ENCODE data around the gene PARD3. TPM values are rescaled to one million over a fixed set of nuclear protein-coding genes. Genes with fewer than 3 reads are reported as not detected.

Gene PARD3
- total RNA-seq, 4 donors from 2014 or later = 42.6 to 63.6 (median 55.2) TPM

GRCh38 chr10:34706147-34706546 is 108.9 kb downstream of the PARD3 start:
- Histone ChIP-seq H3K4me1 (peaks cover 0 to 92% (median 12%) of the 10 kb centered on the region in 4 donors), H3K27me3 (no peaks in the 10 kb centered on the region), H3K27ac (peak overlapping the region in 1 of 4 donors; percentile 25), H3K36me3 (no peaks in the 10 kb centered on the region), H3K9me3 (no peaks in the 10 kb centered on the region), H3K4me3 (no peak overlapping the region)
- 52 to 58% methylated on average over 3 of the region's 3 CpGs for WGBS, 2 donors
- TF ChIP-seq POLR2A (IDR thresholded peaks at IDR 0.05) (no peak), EP300 (IDR thresholded peaks at IDR 0.05) (no peak)
- TF ChIP-seq, protein P1, sequence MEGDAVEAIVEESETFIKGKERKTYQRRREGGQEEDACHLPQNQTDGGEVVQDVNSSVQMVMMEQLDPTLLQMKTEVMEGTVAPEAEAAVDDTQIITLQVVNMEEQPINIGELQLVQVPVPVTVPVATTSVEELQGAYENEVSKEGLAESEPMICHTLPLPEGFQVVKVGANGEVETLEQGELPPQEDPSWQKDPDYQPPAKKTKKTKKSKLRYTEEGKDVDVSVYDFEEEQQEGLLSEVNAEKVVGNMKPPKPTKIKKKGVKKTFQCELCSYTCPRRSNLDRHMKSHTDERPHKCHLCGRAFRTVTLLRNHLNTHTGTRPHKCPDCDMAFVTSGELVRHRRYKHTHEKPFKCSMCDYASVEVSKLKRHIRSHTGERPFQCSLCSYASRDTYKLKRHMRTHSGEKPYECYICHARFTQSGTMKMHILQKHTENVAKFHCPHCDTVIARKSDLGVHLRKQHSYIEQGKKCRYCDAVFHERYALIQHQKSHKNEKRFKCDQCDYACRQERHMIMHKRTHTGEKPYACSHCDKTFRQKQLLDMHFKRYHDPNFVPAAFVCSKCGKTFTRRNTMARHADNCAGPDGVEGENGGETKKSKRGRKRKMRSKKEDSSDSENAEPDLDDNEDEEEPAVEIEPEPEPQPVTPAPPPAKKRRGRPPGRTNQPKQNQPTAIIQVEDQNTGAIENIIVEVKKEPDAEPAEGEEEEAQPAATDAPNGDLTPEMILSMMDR (IDR thresholded peaks at IDR 0.05) = no peak
- DNase-seq (ENCODE audit: low spot score in 2 of 2) = no peak

- 56 to 66% methylated on average over 1 of the region's 1 CpG for WGBS, 2 donors
- Histone ChIP-seq H3K9me3 (no peaks in the 10 kb centered on the region), H3K4me3 (no peak overlapping the region), H3K4me1 (peaks cover 0 to 91% (median 6%) of the 10 kb centered on the region in 4 donors), H3K27me3 (no peaks in the 10 kb centered on the region), H3K27ac (peak overlapping the region in 1 of 4 donors; percentile 25), H3K36me3 (no peaks in the 10 kb centered on the region)
- no peak for DNase-seq (ENCODE audit: low spot score in 2 of 2)
- no peak for TF ChIP-seq EP300 (IDR thresholded peaks at IDR 0.05)
- no peak for TF ChIP-seq POLR2A (IDR thresholded peaks at IDR 0.05)
- TF ChIP-seq, protein P1 (IDR thresholded peaks at IDR 0.05) = no peak
Measured at GRCh38 chr10:34705563-34705962, 109.5 kb downstream of the PARD3 start.

GRCh38 chr10:34704526-34705184 is 110.4 kb downstream of the PARD3 start:
- TF ChIP-seq, protein P1 (IDR thresholded peaks at IDR 0.05) = no peak
- TF ChIP-seq POLR2A (IDR thresholded peaks at IDR 0.05) = no peak
- TF ChIP-seq EP300 (IDR thresholded peaks at IDR 0.05) = no peak
- DNase-seq (ENCODE audit: low spot score in 2 of 2) = no peak
- peaks cover 0 to 91% (median 7%) of the 10 kb centered on the region in 4 donors for H3K4me1 ChIP-seq
- H3K4me3 ChIP-seq = no peak overlapping the region
- peak overlapping the region in 2 of 4 donors; percentile 8 to 50 for H3K27ac ChIP-seq
- 31 to 50% methylated on average over 2 of the region's 2 CpGs for WGBS, 2 donors
- H3K36me3 ChIP-seq = no peaks in the 10 kb centered on the region
- no peaks in the 10 kb centered on the region for H3K9me3 ChIP-seq
- no peaks in the 10 kb centered on the region for H3K27me3 ChIP-seq

DNA sequence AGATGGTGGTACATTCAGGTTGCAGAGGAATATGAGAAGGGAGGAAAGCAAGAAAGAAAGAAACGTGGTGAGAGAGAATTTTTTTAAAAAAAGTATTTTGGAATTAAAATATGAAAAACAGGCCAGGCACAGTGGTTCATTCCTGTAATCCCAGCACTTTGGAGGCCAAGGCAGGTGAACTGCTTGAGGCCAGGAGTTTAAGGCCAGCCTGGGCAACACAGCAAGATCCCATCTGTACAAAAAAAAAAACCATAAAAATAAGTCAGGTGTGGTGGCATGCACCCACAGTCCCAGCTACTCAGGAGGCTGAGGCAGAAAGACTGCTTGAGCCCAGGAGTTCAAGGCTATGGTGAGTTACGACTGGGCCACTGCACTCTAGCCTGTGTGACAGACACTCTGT is 112.1 kb downstream of the PARD3 start:
- H3K36me3 ChIP-seq = no peaks in the 10 kb centered on the region
- DNase-seq (ENCODE audit: low spot score in 2 of 2) = no peak
- WGBS, 2 donors = 62 to 66% methylated on average over 2 of the region's 2 CpGs

More for the DNA sequence above, 112.1 kb downstream of the PARD3 start:
- Histone ChIP-seq H3K4me1 (peaks cover 0 to 91% (median 12%) of the 10 kb centered on the region in 4 donors), H3K9me3 (no peaks in the 10 kb centered on the region), H3K27me3 (no peaks in the 10 kb centered on the region), H3K27ac (peak overlapping the region in 2 of 4 donors; percentile 52 to 69), H3K4me3 (no peak overlapping the region)
- TF ChIP-seq POLR2A (IDR thresholded peaks at IDR 0.05) (no peak), EP300 (IDR thresholded peaks at IDR 0.05) (no peak)
- TF ChIP-seq, protein P1 (IDR thresholded peaks at IDR 0.05) = no peak
